IPS-20b (cell line): ENCODE measurements around the gene LRIT2.

Source experiments
- H3K27ac ChIP-seq: one replicate; pipeline ENCODE4 v1.5.1; 2013; ENCODE audit warnings: low read length
- H3K27me3 ChIP-seq: 2 replicates; pipeline ENCODE4 v1.6.1; 2013; ENCODE audit warnings: mild to moderate bottlenecking, low read length, inconsistent platforms; ENCODE audit not compliant: insufficient read depth
- H3K36me3 ChIP-seq: 2 replicates; pipeline ENCODE4 v1.6.1; 2013; ENCODE audit warnings: low read depth, mild to moderate bottlenecking, inconsistent platforms, low read length, moderate library complexity; ENCODE audit not compliant: insufficient read depth
- H3K4me1 ChIP-seq: 2 replicates; pipeline ENCODE4 v1.6.1; 2013; ENCODE audit warnings: mild to moderate bottlenecking, control low read depth, inconsistent platforms, low read length, moderate library complexity; ENCODE audit not compliant: insufficient read depth
- H3K4me3 ChIP-seq: 2 replicates; pipeline ENCODE4 v1.5.1; 2013; ENCODE audit warnings: mild to moderate bottlenecking, low read length, inconsistent platforms
- H3K9ac ChIP-seq: 2 replicates; pipeline ENCODE4 v1.6.1; 2013; ENCODE audit warnings: low read depth, mild to moderate bottlenecking, inconsistent platforms, low read length, moderate library complexity
- H3K9me3 ChIP-seq: 2 replicates; pipeline ENCODE4 v1.6.1; 2013; ENCODE audit warnings: mild to moderate bottlenecking, low read depth, low read length, inconsistent platforms; ENCODE audit not compliant: insufficient read depth

Gene LRIT2

DNA sequence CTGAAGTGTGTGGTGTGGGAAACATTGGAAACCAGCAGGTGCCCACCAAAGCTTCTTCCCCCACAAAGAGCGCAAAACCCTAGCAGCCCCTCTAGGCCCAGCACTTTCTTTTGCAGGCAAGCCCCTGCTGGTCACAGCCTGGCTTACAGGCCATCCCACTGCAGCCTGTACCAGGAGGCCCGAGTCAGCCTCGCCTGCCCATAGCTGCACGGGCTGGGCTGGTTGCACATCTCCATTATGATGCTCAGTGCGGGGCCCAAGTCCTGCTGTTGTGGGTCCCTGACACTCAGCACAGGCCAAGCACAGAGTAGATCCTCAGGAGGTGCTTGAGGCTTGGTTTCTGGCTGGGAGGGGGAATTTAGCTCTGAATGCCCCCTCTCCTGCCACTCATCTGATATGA is 23.0 kb downstream of the LRIT2 start:
- H3K4me1 ChIP-seq: no peaks in the 10 kb centered on the region

DNA sequence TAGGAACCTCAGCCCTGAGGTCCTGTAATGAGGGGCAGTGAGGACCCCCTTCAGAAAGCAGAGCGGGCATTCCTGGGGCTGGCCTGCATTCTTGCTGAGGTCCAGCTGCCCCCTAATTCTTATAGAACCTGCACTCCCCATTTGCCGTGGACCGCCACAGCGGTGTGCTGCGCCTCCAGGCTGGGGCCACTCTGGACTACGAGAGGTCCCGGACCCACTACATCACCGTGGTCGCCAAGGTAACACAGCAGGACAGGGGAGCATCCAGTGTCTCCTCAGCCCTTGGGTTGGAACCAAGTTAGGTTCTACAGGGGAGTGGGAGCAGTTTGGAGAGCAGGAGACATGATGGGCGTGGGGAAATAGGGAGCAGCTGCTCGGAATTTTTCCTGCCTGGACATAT is 23.7 kb downstream of the LRIT2 start:
- no peak overlapping the region for H3K4me3 ChIP-seq
- no peaks in the 10 kb centered on the region for H3K9me3 ChIP-seq
- H3K27ac ChIP-seq: no peak overlapping the region
- H3K36me3 ChIP-seq: no peaks in the 10 kb centered on the region
- H3K4me1 ChIP-seq: no peaks in the 10 kb centered on the region
- H3K27me3 ChIP-seq: peaks cover 19% of the 10 kb centered on the region
- no peak overlapping the region for H3K9ac ChIP-seq

More for the DNA sequence above, 23.0 kb downstream of the LRIT2 start:
- Histone ChIP-seq H3K9me3 (no peaks in the 10 kb centered on the region), H3K9ac (no peak overlapping the region), H3K27ac (no peak overlapping the region), H3K4me3 (no peak overlapping the region), H3K36me3 (no peaks in the 10 kb centered on the region), H3K27me3 (peaks cover 13% of the 10 kb centered on the region; the same call in 1 of the 2 replicates)

DNA sequence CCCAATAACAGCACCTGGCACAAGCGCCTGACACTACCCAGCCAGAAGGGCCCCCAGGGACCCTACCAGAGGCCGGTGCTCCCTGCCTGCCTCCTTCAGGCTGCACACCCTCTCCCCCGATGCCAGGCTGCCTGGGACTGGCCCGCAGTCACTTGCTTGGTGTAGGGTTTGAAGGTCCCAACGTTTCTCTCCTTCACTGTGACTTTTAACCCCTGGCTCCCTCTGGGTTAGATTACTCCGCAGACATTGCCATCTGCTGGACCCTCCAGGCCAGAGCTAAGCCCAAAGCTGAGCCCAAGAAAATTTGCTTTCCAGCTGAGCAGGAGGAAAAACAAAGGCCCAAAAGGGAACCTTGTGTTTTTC is 24.1 kb downstream of the LRIT2 start:
- peaks cover 24% of the 10 kb centered on the region for H3K27me3 ChIP-seq

DNA sequence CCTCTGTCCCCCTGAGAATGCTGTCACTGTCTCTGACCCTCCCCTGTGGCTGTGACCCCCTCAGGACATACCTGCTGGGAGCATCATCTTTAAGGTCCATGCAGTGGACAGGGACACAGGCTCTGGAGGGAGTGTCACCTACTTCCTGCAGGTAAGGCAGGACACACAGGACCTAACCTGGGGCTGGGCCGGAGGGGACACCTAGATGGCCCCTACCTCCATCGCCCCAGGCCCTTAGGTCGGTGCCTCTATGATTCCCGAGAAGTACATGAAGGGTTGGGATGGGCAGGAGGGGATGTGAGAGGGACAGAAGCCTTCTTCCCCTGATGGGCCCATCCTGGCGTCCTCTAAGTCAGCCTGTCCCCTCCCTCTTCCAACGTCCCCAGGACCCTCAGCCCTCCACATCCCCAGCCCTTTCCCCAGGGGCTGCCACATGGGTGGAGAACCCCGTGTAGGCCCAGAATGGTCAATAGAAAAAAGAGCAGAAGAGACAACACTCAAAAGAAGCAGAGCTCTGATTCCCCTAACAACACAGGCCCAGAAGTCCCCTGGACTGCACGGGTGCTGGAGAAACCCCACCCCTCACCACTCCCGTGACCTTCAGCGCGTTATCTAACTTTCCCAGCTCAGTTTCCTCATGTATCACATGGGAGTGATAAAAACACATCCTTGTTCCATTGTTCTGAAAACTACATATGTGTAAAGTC is 24.7 kb downstream of the LRIT2 start:
- Histone ChIP-seq H3K36me3 (no peaks in the 10 kb centered on the region), H3K9me3 (no peaks in the 10 kb centered on the region)

More for the DNA sequence above, 24.1 kb downstream of the LRIT2 start:
- no peak overlapping the region for H3K9ac ChIP-seq
- no peaks in the 10 kb centered on the region for H3K4me1 ChIP-seq
- no peaks in the 10 kb centered on the region for H3K9me3 ChIP-seq
- H3K36me3 ChIP-seq: no peaks in the 10 kb centered on the region
- H3K4me3 ChIP-seq: no peak overlapping the region
- no peak overlapping the region for H3K27ac ChIP-seq

DNA sequence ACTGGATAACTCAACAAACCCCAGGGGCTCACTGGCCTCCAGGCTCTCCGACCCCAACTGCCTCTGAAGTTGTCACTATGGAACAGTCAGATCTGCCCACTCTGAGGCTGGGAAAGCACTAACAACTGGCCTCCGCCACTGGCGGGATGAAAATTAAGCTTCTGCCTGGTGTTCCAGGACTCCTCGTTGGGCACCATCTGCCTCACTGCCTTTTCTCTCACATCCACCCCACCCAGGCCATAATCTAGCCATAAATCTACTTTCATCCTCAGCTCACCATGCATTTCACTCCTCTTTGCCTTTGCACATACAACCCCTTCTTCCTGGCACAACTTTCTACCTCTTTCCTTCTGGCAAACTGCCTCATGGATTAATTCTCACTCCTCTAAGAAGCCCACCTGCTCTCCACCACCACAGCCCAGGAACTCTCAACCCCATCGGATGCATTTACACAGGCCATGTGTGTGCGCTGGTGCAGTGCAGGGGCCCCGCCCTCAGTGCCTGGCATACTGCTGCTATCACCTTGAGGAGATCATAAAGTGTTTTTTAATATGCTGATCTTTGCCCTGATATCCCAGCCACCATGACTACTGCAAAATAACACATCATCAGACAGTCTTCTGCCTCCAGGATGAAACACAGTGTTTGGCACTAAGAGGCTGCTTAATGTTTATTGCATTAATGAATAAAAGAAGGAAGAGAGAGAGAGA is 27.0 kb downstream of the LRIT2 start:
- no peak overlapping the region for H3K9ac ChIP-seq
- no peaks in the 10 kb centered on the region for H3K36me3 ChIP-seq
- H3K4me3 ChIP-seq: no peak overlapping the region
- no peaks in the 10 kb centered on the region for H3K9me3 ChIP-seq
- H3K4me1 ChIP-seq: no peaks in the 10 kb centered on the region
- peaks cover 52% of the 10 kb centered on the region for H3K27me3 ChIP-seq
- no peak overlapping the region for H3K27ac ChIP-seq

More for the DNA sequence above, 24.7 kb downstream of the LRIT2 start:
- H3K27me3 ChIP-seq: peaks cover 29% of the 10 kb centered on the region
- H3K9ac ChIP-seq: no peak overlapping the region
- H3K27ac ChIP-seq: no peak overlapping the region
- no peaks in the 10 kb centered on the region for H3K4me1 ChIP-seq
- no peak overlapping the region for H3K4me3 ChIP-seq

DNA sequence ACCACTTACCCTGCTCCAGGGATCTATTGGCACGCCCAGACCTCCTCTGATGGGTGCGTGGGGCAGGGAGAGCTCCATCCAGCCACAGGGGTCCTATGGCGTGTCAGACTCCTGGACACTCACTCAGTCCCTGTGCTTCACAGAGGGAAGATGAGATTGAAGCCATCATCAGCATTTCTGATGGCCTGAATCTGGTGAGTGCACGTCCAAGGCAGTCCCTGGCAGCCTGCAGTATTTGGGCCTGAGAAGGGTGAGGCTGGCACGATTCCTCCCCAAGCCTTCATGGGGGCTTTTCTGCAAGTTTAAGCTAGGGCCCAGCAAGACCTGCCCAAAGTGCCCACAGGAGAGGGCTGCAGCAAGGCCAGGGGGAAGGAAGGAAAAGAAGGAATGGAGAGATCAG is 27.7 kb downstream of the LRIT2 start:
- no peaks in the 10 kb centered on the region for H3K36me3 ChIP-seq
- no peak overlapping the region for H3K9ac ChIP-seq
- H3K9me3 ChIP-seq: no peaks in the 10 kb centered on the region
- H3K27me3 ChIP-seq: peaks cover 60% of the 10 kb centered on the region
- no peak overlapping the region for H3K4me3 ChIP-seq
- no peaks in the 10 kb centered on the region for H3K4me1 ChIP-seq
- H3K27ac ChIP-seq: no peak overlapping the region

DNA sequence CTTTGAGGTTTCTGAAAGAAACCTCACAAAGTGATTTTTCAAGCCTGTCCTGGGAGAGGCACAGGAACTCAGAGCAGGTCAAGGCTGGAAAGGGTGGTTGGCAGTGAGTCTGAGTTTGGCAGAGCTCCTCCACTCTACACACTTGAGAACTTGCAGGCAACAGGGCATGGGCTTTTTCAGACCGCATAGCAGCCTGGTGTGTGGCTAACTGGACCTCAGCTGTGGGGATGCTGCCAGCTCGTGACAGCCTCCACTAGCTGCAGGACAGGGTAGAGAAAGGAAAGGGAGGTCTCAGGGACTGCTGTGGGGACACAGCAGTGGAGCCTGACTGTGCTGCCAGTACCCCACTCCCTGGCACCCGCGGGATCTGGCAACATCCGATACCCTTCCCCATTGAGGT is 28.4 kb downstream of the LRIT2 start:
- Histone ChIP-seq H3K27ac (no peak overlapping the region), H3K9me3 (no peaks in the 10 kb centered on the region), H3K27me3 (peaks cover 62% of the 10 kb centered on the region), H3K4me3 (no peak overlapping the region), H3K9ac (no peak overlapping the region), H3K36me3 (no peaks in the 10 kb centered on the region), H3K4me1 (no peaks in the 10 kb centered on the region)

DNA sequence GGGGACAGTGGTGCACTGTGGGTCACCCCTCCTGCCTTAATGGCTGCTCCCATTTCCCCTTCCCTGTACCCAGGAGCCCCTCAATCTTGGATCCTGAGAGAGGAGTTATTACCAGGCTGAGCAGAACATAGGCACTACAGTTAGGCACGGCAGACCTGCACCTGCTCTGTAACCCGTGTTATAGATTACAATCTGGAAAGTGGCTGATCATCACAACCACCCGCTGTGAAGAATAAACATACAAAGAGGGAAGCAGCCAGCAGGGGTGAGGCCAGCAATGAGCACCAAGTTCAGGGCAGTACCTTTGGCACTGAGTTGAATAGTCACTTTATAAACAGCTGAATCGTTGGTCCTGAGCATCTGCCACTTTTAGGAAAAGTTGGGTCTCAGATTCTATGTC is 29.3 kb downstream of the LRIT2 start:
- Histone ChIP-seq H3K9ac (no peak overlapping the region), H3K36me3 (no peaks in the 10 kb centered on the region), H3K4me1 (no peaks in the 10 kb centered on the region), H3K27me3 (peaks cover 71% of the 10 kb centered on the region), H3K9me3 (no peaks in the 10 kb centered on the region), H3K27ac (no peak overlapping the region), H3K4me3 (no peak overlapping the region)

DNA sequence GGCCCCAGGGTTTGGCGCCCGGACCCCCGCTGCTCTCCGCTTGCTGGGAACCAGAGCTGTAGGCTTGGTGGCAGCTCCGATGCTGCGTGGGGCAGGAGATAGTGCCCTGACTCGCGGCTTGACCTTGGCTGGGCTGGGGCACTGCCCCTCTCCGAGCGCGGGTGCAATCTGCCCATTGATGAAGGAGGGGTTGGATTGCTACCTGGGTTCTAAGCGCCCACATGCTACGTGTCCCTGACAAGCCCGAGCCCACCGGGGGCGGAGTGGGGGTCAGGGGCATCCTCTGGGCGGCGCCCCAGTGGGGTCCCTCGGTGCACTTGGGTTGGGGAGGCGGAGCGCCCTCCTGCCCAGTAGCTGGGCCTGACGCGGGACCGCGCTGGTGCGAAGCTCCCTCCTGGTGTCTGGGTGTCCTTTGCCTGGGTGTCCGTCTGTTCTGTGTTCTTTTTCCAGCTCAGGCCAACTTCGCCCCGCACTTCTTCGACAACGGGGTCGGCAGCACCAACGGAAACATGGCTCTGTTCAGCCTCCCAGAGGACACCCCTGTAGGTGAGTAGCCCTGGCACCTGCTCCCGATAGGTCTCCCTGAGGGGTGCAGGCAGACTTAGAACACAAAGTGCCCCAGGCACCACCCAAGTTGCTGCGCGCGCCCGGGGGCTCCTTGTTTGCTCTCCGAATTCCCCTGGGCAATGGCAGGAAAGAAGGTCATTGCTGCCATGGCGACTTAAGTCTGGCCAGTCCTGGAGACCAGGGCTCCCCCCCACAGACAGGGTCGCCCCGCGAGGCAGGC is 30.1 kb downstream of the LRIT2 start:
- H3K9ac ChIP-seq: no peak overlapping the region
- peak overlapping the region; percentile 78 for H3K4me3 ChIP-seq
- H3K4me1 ChIP-seq: no peaks in the 10 kb centered on the region
- no peak overlapping the region for H3K27ac ChIP-seq
- no peaks in the 10 kb centered on the region for H3K36me3 ChIP-seq
- H3K9me3 ChIP-seq: no peaks in the 10 kb centered on the region
- H3K27me3 ChIP-seq: peaks cover 73% of the 10 kb centered on the region

DNA sequence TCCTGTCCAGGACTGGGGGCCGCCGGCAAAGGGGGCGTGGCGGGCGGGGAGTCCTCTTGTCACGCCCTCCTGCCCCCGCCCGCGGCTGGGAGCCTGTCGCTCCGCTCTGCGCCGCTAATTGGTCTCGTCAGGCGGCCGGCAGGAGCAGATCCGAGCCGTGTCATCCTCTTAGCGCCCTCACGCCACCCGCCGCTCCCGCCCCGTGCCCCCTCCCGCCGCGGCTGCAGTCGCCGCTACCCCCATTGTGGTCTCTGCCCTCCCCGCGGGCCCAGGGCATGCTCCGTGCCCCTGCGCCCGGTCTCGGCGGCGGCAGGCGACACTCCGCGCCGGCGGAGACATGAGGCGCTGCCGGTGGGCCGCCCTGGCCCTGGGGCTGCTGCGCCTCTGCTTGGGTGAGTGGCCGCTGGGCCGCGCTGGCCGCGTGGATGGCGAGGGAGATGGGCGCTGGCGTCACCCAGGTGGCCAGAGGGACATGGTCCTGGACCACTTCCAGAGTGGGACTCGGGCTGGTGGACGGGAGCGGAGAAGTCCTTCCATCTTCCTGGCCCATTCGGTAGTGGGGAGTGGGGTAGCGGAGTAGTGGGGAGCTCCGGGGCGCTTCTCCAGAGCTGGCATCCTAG is 30.8 kb downstream of the LRIT2 start, which contains the start of gene CDHR1:
Gene CDHR1 (plus strand): TSS at position 114 of the 620 bp plus-strand sequence. CDS start 224 bp downstream, at position 338.
- peaks cover 73% of the 10 kb centered on the region for H3K27me3 ChIP-seq
- H3K4me1 ChIP-seq: no peaks in the 10 kb centered on the region
- peak within 1 kb of the TSS; percentile 78 for H3K4me3 ChIP-seq
- no peaks in the 10 kb centered on the region for H3K36me3 ChIP-seq
- H3K27ac ChIP-seq: no peak within 1 kb of the TSS
- no peak within 1 kb of the TSS for H3K9ac ChIP-seq
- H3K9me3 ChIP-seq: no peaks in the 10 kb centered on the region

DNA sequence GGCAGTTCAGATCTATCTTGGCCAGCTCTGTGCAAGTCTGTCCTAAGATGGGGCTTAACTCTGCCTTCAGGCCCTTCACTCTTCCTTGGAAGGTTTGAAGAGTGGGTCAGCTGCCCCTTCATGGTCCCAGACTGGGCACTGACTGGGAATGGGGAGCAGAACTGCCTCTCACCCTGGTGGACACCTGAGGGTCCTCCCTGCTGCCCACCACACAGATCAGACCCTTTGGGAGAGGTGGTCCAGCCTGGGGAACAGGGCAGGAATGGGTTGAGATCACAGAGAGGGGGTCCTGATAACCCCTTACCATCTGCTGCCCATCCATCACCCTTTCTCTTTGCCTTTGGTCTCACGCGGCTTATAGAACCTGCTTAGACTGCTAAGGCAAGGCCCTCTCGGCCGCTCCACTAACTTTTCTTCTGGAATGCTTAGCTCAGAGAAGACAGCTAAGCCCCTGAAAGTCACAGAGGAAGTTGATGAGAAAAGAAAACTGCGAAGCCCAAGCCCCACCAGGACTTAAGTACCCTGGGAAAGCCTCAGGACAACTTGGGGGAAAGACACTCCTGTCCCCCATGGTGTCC is 31.4 kb downstream of the LRIT2 start:
- no peaks in the 10 kb centered on the region for H3K36me3 ChIP-seq
- peak overlapping the region; percentile 78 for H3K4me3 ChIP-seq
- no peak overlapping the region for H3K9ac ChIP-seq
- H3K27ac ChIP-seq: no peak overlapping the region
- peaks cover 73% of the 10 kb centered on the region for H3K27me3 ChIP-seq
- no peaks in the 10 kb centered on the region for H3K4me1 ChIP-seq
- H3K9me3 ChIP-seq: no peaks in the 10 kb centered on the region
